HG03280 (cell line): ENCODE measurements around the gene PTCH2.

Experiments
- ATAC-seq: cut with Tn5 transposase; IDR thresholded peaks from one replicate; pipeline ENCODE4 v1.9.1; 2021; ENCODE audit warnings: mild to moderate bottlenecking, moderate library complexity; ENCODE audit not compliant: unreplicated experiment

Gene PTCH2

GRCh38 chr1:44785029-44785380 lies 58.0 kb downstream of the PTCH2 start:
- ATAC-seq = no peak

- ATAC-seq = no peak
These were observed 58.7 kb downstream of the PTCH2 start for GRCh38 chr1:44784094-44785028.

GRCh38 chr1:44783697-44784093 lies 59.4 kb downstream of the PTCH2 start:
- no peak for ATAC-seq

- no peak for ATAC-seq
These were observed 62.4 kb downstream of the PTCH2 start for GRCh38 chr1:44780583-44781121.

GRCh38 chr1:44778705-44779576 lies 64.1 kb downstream of the PTCH2 start:
- ATAC-seq = no peak

- ATAC-seq = no peak
These were observed 65.0 kb downstream of the PTCH2 start for GRCh38 chr1:44777969-44778635.

GRCh38 chr1:44777547-44777946 lies 65.5 kb downstream of the PTCH2 start:
- no peak for ATAC-seq

- ATAC-seq = no peak
These were observed 66.4 kb downstream of the PTCH2 start for GRCh38 chr1:44776730-44777068.

- peak; percentile 8 for ATAC-seq
These were observed 66.9 kb downstream of the PTCH2 start for GRCh38 chr1:44775930-44776729.

GRCh38 chr1:44775078-44775929 lies 67.7 kb downstream of the PTCH2 start, which contains the start of gene RPS8:
TSS of gene RPS8 (plus strand) at chr1:44775540. CDS start at chr1:44775597, 57 bp downstream.
- ATAC-seq = peak; percentile 79
